ENCODE data around the gene ENAM.

- TF ChIP-seq CTCF (IDR thresholded peaks at IDR 0.05) (no peak), POLR2A (IDR thresholded peaks at IDR 0.05) (no peak)
Observed at GRCh38 chr4:70660106-70660505, 31.6 kb downstream of the ENAM start.
